GM18867 (cell line): ENCODE measurements around the gene C1QL1.
"Not testable (repeated sequence)": the region's sequence is repeated elsewhere in the genome, so short reads cannot be mapped to it uniquely, and the experiment has no call there.

Source experiments
- ATAC-seq: cut with Tn5 transposase; IDR thresholded peaks from one replicate; pipeline ENCODE4 v1.9.1; 2021; ENCODE audit warnings: mild to moderate bottlenecking, moderate library complexity; ENCODE audit not compliant: unreplicated experiment

C1QL1 gene

DNA sequence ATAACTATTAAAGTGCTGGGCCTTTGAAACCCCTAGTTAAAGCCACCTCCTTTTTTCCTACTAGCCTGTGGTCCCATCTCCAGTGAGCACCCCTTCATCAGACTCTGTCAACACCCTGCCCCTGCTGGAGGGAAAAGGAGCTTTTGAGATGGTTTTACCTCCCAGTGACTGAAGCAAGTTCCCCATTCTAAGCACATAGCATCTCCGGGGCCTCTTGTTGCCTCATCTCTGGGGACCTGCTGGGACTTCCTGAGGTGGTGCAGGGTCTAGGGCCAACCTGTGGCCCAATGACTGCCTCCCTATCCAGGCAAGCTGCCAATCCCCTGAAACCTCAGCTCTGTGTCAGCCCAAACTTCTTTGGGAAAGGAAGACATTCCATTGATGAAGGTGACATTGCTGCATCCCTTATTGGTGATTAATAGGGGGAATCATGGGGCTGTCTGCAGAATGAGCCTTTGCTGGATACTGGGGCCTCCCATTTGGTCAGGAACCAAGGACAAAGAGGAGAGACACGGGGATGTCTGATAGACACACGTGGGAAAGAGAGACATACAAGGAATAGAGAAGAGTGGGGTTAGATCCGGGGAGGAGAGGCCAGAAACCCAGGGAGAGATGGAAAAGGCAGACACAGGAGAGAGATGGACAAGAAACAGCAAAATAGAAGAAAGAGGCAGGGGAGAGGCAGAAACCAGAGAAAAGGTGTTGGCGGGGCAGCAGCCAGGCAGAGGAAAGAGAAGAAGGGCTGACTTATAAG lies 2.4 kb downstream of the C1QL1 start:
- no peak for ATAC-seq

DNA sequence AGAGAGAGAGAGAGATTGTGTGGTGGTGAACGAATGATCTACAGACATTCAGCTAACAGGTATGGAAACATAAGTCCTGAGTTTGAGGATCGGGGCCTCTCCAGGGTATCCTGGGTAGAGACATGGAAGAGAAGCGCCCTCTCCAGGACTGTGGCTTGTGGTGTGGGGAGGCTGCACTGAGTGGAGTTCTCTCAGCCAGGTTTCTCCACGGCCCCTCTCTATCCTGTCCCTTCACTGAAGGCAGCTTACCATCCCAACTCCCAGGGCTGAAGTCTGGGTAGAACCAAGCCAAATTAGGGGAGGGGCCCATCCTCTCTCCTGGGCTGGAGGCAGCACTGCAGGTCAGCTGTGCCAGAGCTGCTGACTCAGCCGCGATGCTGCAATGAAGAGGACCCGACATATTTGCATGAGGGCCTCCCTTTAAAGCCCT lies 6.2 kb downstream of the C1QL1 start:
- no peak for ATAC-seq

DNA sequence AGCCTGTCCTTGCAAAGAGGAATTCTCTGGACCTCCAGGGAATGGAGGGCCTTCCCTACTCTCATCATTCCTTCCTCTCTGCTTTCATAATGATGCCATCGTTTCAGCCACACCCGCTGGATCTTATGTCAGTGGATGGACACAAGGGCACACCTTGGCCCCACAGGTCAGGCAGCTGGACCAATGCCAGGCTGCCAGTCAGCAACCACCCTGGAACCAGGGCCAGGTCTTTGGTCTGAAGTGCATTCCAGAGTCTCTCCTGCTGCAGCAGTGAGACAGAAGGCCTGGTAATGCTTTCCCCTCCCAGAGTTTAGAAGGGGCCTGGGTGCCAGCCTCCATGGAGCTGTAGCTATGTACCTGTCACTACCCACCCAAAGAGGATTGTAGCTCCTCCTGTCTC lies 7.4 kb downstream of the C1QL1 start:
- no peak for ATAC-seq

DNA sequence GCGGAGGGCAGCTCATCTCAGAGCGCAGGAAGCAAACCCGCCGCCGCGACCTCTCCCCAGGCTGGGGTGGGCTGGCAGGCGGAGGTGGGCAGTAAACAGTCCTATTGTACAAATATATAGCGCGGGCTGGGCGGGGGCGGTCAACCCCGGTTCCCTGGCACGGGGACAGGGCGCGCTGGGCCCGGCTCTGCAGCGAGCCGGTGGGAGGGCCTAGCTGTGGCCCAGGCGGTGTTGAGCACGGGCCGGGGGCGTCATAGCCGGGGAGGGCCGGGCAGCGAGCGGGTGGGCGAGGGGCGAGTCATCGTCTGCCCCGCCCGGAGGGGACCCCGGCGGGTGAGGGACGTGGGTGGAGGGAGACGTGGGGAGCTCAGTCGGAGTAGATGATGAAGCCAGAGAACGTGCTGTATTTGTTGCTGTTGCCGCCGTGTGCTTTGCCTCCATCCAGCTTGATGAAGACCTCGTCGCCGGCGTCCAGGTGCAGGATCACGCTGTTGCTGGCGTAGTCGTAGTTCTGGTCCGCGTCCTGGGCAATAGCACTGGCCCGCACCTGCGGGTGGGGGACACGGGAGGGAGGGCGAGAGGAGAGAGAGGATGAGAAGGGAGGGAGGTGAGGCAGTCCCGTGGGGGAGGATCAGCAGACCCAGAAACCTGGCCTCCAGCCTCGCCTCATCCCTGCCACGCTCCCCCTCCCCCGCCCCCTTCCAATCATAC lies 8.1 kb downstream of the C1QL1 start:
- ATAC-seq: no peak

DNA sequence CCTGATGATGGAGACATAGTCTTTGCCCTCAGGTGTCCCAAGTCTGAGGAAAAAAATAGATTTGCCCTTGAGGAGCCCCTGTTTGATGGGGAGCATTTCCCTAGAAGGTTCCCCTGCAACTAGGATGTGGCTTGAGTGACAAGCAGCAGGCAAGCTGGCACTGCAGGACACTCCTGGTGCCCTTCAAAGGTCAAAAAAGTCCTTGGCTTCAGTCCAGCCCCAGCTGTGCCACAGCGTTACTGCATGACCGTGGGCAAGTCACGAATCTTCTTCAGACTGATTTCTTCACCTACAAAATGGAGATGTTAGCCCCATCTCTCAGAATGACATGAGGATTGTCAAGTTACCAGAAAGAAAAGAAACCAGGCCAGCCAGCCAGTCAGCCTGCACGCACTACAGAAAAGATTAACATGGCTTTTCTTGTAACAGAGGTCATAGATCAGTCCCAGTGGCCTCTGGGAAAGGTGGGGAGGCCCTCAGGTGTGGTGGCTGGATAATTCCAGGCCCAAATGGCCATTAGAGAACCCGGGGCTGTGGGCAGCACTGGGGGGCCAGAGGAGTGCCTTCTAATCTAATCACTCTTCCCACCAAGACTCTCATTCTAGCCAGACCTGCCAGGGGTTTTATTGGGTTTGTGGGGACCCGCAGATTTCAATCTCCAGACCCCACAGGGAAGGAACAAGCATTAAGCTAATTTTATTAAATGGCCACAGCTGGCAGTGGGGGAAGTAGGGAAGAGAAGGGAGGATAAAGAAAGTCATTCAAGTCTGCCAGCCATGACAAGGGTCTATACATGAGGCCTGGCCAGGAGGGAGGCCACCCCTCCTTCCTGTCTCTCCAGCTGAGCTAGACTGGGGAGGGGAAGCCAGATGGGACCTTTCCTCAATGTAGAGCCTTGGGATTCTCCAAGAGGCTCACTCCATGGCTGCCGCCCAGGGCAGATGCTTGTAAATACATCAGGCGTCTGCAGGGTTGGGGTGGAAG lies 10.8 kb downstream of the C1QL1 start:
- ATAC-seq: no peak

DNA sequence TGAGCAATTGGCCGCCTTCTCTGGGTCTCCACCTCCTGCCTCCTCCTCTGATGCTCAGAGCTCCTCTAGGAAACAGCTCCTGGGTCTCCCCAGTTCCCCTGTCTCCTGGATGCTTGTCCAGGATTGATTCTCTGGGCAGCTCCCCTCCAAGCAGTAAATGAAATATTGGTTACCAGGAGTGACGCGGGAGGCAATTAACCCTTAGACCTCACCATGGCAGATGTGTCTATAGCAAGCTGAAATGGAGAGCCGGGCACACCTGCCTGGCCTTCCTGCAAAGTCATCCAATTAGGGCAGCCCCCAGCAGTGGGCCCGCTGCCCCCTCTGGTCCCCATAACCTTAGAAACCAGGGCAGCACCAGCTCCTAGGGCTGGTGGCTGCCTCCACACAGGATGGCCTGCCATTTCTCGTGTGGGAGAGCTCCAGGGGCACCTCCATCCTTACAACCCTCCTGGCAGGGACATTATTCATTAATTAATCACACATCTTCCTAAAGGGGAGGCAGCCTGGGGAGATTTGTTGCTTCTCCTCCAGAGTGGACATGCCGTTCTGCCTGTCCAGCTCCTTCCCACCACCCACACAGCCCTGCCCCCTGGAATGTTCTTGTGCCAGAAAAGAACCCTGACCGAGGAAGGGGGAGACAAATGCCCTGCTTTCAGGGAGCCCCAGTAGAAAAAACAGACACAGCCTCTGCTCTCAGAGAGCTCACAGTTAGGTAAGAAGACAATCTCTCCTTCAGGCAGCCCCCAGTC lies 12.3 kb downstream of the C1QL1 start:
- ATAC-seq: no peak

DNA sequence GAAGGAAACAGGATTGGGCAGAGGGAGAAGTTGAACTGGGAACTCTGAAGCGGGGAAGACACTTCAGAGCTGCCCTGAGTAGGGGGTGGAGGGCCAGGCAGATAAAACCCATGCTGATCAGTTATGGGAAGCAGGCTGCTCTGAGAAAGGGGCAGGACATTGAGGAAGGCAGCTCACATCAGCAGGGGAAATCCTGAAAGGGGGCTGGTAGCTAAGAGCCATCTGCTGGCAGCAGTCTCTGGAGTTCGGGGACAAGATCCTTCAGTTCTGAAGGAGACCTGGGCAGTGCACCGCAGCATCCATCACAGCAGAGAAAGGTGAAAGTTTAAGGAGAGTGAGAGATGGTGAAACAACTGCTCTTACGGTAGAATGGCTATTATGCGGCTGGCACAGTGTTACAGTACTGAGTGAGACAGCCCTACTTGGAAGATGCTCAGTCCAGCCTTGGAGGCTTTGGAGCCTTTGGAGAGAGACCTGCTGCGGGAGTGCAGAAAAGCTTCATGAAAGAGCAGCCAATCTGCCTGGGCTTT lies 15.1 kb downstream of the C1QL1 start:
- no peak for ATAC-seq

DNA sequence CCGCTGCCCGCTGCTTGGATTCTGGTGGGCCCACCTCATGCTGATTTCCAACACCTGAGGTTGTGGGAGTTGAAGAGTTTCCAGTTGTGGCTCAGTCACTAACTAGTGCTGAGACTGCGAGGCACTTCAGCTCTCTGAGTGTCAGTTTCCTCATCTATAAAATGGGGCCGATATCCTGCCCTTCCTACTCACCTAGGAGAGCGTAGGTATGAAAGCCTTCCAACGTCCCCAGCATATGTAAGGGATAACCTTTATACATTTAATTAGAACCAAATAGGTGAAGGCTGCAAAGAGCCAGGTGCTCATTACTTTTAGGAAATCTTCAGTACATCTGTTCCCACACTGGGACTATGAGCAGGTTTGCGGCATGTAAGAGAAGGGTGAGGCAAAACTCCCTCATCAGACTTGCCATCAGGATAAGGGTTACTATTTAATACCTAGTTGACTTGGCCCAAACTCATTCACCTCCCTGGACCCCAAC lies 19.7 kb downstream of the C1QL1 start:
- ATAC-seq: no peak

DNA sequence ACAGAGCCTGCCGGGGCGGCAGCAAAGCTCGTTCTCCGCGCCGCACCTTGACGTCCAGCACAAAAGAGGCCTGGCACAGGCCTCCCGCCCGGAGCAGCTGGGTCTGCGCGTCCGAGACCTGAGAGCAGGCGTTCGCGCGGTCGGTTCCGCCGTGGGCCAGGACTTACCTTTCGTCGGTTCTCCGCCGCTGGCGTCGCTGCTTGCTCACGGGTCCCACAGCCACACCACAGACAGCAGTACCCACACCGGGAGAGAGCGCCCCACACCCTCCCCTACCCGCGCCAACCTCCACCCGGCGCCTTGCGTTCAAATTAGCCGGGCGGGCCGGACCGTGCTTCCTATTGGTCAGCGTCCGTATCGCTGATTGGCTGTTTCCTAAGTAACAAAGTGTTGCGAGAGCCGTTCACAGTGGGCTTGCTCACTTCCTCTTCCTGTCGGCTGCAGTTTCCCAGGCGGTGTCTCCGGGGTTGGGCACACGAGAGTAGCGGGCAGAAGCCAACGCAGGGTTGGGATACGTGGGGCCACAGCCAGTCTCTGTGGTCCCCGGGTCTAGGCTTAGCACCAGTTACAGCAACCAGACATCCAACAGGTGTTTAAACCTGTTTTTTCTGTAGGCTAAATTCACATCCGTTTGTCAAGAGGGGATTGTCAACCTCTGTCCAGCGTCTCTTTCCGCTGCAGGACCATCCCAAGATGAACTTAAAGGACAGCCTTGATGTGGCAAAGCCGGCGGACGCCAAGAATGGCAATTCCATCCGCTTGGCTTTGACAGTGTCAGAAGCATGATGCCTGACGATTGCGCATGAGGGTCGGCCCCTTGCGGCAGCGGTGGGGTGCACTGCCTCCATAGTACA lies 20.4 kb downstream of the C1QL1 start, which contains the start of gene KIF18B:
TSS of gene KIF18B (minus strand) at position 313 of the 854 bp plus-strand sequence. CDS start 11,429 bp downstream, outside the sequence.
- peak; percentile 89 for ATAC-seq

DNA sequence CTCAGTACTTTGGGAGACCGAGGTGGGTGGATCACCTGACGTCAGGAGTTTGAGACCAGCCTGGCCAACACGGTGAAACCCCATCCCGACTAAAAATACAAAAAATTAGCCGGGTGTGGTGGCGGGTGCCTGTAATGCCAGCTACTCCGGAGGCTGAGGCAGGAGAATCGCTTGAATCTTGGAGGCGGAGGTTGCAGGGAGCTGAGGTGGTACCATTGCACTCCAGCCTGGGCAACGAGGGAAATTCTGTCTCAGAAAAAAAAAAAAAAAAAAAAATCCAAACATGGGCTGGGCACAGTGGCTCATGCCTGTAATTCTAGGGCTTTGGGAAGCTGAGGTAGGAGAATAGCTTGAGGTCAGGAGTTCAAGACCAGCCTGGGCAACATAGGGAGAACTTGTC lies 22.5 kb downstream of the C1QL1 start:
- ATAC-seq: not testable (repeated sequence)

DNA sequence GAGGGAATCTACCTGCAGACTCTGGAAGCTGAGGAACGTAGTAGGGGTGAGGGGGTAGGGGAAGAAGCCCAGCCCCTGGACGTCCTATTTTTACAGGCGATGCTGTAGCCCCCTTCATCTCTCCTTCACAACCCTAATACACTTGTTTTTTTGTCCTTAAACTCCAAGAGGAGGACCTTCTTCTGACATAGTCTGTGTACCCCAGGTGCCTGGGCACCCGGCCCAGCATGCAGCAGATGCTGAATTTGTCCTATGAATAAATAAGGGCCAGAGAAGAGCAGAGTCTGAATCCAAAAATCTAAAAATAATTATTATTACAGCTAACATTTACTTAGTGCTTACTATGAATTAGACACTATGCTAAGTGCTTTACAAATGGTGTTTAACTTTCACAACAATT lies 25.6 kb downstream of the C1QL1 start:
- no peak for ATAC-seq

DNA sequence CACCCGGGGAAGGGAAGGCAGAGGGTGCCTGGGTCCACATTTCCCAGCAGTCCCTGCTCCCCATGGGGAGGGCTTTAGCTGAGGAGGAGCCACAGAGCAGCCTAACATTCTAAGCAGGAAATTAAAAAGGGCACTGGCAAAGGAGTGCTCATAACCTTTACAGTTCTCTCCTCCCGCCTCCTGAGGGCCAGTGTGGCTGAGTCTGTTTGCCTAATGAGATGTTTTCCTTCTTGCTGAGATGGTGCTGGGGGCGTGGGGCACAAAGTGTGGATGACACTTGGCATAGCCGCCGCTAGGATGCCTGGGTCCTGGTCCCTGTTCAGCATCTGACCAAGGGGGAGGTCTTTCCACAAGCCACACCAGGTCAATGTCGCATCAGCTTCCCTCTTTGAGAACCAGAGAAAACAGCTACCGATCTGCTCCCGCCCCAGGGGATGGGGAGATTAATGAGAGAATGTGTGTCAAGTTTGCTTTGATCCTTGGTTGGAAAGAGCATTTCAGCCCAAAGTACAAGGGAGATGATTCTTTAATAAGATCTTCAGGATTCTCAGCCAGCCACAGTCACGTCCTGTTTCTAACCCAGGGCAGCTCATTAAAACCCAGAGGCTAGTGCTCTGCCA lies 26.3 kb downstream of the C1QL1 start:
- ATAC-seq: no peak

DNA sequence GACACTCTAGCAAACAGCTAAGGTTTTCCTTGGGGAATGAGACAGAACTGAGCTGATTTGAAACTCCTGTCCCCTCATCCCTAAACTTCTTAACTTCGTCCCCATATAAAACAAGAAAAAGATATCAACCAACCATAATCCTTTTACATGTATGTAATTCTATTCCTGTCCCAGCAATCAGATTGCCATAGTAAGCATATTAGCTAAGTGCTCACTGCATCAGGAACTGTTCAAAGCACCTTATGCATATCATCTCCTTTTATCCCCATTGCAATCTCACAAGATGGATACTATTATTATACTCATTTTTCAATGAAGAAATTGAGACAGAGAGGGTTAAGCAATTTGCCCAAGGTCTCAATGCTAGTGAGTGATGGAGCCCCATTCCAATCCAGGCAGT lies 27.3 kb downstream of the C1QL1 start:
- ATAC-seq: no peak

DNA sequence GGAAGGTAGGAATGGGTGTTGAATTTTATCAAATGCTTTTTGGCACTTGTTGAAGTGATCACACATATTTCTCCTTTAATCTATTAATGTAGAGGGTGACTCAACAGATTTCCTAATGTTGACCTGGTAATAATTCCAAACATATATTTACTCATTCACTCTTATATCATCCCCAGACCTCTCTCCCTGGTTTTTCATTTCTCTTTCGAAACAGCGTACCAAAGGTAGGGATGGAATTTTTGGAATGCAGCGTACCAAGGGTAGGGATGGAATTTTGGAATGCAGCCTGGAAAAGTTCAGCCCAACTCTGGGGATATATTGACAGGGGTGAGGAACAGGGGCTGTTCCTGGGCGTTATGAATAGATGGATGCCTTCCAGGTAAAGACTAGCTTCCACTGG lies 27.8 kb downstream of the C1QL1 start:
- no peak for ATAC-seq

DNA sequence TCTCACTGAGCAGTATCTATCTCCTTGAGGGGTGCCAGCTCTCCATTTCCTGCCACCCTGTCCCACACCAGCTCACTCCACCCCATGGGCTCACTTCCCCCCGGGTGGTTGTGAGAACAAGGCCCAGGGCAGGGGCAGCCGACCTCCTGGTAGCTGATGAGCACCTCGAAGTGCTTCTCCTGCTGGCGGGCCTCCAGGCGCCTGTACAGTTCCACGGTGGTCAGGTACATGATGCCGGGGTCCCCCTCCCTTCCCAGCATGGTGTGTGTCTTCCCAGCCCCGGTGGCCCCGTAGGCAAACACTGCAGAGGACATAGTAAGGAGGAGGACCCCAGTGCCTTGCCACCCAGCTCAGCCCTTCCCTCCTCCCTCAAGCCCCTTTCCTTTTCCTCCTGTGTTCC lies 33.0 kb downstream of the C1QL1 start:
- no peak for ATAC-seq

DNA sequence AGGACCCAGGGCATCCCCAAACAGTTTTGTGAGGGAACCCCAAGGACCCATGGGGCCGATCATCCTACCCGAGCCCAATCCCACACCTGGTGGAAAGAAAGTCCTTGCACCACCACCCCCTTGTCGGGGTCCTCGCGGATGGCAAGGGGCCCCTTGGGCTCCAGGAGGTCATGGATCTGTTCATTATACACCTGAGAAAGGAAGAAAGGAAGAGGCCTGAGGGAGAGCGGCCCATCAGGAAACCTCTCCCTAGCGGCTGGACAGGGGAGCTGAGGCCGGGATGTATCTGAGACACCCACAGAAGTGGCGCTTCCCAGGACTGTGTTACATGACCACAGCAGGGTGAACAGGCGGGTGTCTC lies 33.4 kb downstream of the C1QL1 start:
- no peak for ATAC-seq

DNA sequence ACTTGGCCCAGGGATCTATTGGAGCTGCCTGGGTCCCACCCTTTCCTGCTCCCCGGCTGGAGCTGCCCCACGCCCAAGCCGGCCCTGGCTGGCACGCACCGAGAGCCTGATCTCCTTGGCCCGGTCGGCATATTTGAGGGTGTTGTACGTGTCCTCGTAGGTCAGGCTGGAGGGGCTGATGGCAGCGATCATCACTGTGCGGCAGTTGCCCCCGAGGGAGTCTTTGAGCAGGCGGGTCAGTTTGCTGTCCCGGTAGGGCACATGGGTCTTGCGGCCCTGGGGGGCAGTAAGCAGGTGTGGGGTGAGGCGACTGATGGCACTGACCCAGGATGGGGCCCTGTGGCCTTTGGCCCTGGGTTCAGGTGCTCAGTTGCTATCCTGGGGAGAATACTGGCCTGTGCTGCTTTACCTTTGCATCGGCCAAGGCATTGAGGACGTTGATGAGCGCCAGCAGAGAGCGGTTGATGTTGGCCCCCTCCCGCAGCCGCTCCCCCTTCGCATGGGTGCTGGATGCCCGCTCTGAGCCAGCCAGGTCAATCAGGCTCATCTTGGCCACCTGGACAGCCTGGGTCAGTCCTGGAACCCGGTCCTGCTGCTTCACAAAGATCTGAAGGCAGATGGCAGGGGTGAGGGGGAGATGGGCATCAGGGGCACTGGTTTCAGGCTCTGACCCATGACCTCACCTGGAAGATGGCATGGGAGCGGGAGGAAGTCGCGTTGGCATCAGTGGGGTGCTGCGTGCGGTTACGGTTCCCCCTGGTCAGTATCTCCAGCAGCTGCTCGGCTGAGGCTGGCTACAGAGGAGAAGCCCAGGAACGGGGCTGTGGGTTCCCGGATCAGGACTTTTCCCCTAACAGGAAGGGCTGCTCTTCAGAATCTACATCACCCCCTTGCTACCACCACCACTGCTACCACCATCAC lies 34.0 kb downstream of the C1QL1 start:
- no peak for ATAC-seq

DNA sequence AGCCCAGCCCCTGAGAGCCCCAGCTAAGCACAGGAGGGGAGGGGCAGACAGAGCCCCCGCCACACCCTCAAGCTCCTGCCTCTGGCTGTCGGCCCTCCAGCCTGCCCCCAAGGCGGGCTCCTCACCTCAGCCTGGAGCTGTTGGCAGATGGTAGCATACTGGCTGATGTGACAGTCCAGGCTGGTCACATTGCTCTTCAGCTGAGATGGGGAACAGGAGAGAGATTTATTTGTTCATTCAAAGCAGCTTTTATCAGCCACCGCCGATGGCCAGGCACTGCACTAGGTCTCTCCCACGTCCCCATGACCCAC lies 35.4 kb downstream of the C1QL1 start:
- no peak for ATAC-seq
